IMR-90 (cell line): ENCODE data around the gene KMT2E. TPM values are rescaled to one million over a fixed set of nuclear protein-coding genes. Genes with fewer than 3 reads are reported as not detected.

Source experiments
- ATAC-seq: fragments of 200-7000 bp; cut with Tn5 transposase; 2 replicates; pipeline ENCODE4 v1.9.1; 2020; ENCODE audit warnings: low read depth, mild to moderate bottlenecking, moderate library complexity
- BruUV-seq: library from RNA; stranded (reverse); fragments of 400-500 nt; replicated peaks from 2 replicates; lab custom pipeline; 2021; lab: Mats Ljungman, UMichigan
- CTCF ChIA-PET: fragments of 300-600 bp; formaldehyde crosslinking; extraction: SDS; loops from one replicate; lab custom pipeline; 2021; ENCODE audit warnings: antibody characterized with exemption; lab: Yijun Ruan, JAX
- POLR2A ChIA-PET: fragments of 300-600 bp; sonication (Branson Sonifier 250); formaldehyde crosslinking; loops from one replicate; lab custom pipeline; 2022; ENCODE audit warnings: antibody characterized with exemption; ENCODE audit not compliant: unreplicated experiment; lab: Charles Lee
- DNase-seq: peaks from one replicate; pipeline ENCODE4 v3.0.0; 2013
- H2AFZ ChIP-seq: replicated peaks from 2 replicates; pipeline ENCODE3; 2013; ENCODE audit warnings: low read length, mild to moderate bottlenecking; ENCODE audit not compliant: poor library complexity
- H2AK5ac ChIP-seq: 2 replicates; pipeline ENCODE4 v1.6.1; 2013; ENCODE audit warnings: low read depth, low read length, inconsistent platforms
- H2AK9ac ChIP-seq: replicated peaks from 2 replicates; pipeline ENCODE3; 2013; ENCODE audit warnings: mild to moderate bottlenecking, low read depth, low read length, moderate library complexity; ENCODE audit not compliant: poor library complexity
- H2BK120ac ChIP-seq: 2 replicates; pipeline ENCODE4 v1.6.1; 2013; ENCODE audit warnings: low read depth, low read length, inconsistent platforms
- H2BK15ac ChIP-seq: 3 replicates; pipeline ENCODE4 v1.6.1; 2013; ENCODE audit warnings: low read depth, low read length, inconsistent platforms
- H2BK20ac ChIP-seq: 2 replicates; pipeline ENCODE4 v1.6.1; 2013; ENCODE audit warnings: low read depth, mild to moderate bottlenecking, inconsistent platforms, low read length, moderate library complexity
- H2BK5ac ChIP-seq: 2 replicates; pipeline ENCODE4 v1.6.1; 2013; ENCODE audit warnings: mild to moderate bottlenecking, low read depth, low read length, inconsistent platforms; ENCODE audit not compliant: poor library complexity, severe bottlenecking
- H3K14ac ChIP-seq: replicated peaks from 2 replicates; pipeline ENCODE4 v1.6.1; 2013; ENCODE audit warnings: low read depth, low read length, inconsistent platforms
- H3K18ac ChIP-seq: 2 replicates; pipeline ENCODE4 v1.6.1; 2013; ENCODE audit warnings: low read depth, low read length, control low read depth
- H3K23ac ChIP-seq: 2 replicates; pipeline ENCODE4 v1.6.1; 2013; ENCODE audit warnings: low read depth, low read length, inconsistent platforms
- H3K27ac ChIP-seq: 2 replicates; pipeline ENCODE4 v1.5.1; 2013; ENCODE audit warnings: mild to moderate bottlenecking, control low read depth, low read length; ENCODE audit not compliant: insufficient read depth
- H3K27me3 ChIP-seq: 2 replicates; pipeline ENCODE4 v1.6.1; 2013; ENCODE audit warnings: low read length; ENCODE audit not compliant: control insufficient read depth, insufficient read depth
- H3K36me3 ChIP-seq: 2 replicates; pipeline ENCODE4 v1.6.1; 2013; ENCODE audit warnings: low read length, mixed read lengths; ENCODE audit not compliant: control insufficient read depth, insufficient read depth
- H3K4ac ChIP-seq: 2 replicates; pipeline ENCODE4 v1.6.1; 2013; ENCODE audit warnings: low read depth, low read length, inconsistent platforms
- H3K4me1 ChIP-seq: 2 replicates; pipeline ENCODE4 v1.6.1; 2013; ENCODE audit warnings: low read length, mixed read lengths; ENCODE audit not compliant: control insufficient read depth, insufficient read depth
- H3K4me2 ChIP-seq: 2 replicates; pipeline ENCODE4 v1.6.1; 2013; ENCODE audit warnings: low read depth, mild to moderate bottlenecking, control low read depth, low read length, moderate library complexity
- H3K4me3 ChIP-seq: 2 replicates; pipeline ENCODE4 v1.5.1; 2013; ENCODE audit warnings: low read depth, mild to moderate bottlenecking, control low read depth, low read length, moderate library complexity; ENCODE audit not compliant: insufficient read depth
- H3K56ac ChIP-seq: 2 replicates; pipeline ENCODE4 v1.6.1; 2013; ENCODE audit warnings: low read length, inconsistent platforms; ENCODE audit not compliant: insufficient read depth; ENCODE audit errors: extremely low read depth
- H3K79me1 ChIP-seq, 2 experiments: 2 replicates each; pipeline ENCODE4 v1.6.1; 2013; ENCODE audit warnings: low read length in 2 of 2, inconsistent platforms in 1 of 2, low read depth in 1 of 2
- H3K9ac ChIP-seq: 2 replicates; pipeline ENCODE4 v1.6.1; 2013; ENCODE audit warnings: low read depth, low read length, control low read depth
- H3K9me1 ChIP-seq: 2 replicates; pipeline ENCODE4 v1.6.1; 2013; ENCODE audit warnings: low read length, inconsistent platforms; ENCODE audit not compliant: insufficient read depth
- H3K9me3 ChIP-seq: 2 replicates; pipeline ENCODE4 v1.6.1; 2013; ENCODE audit warnings: low read length; ENCODE audit not compliant: control insufficient read depth, insufficient read depth
- H4K20me1 ChIP-seq: 2 replicates; pipeline ENCODE4 v1.6.1; 2013; ENCODE audit warnings: low read length, inconsistent platforms; ENCODE audit not compliant: insufficient read depth
- H4K5ac ChIP-seq: 2 replicates; pipeline ENCODE4 v1.6.1; 2013; ENCODE audit warnings: mild to moderate bottlenecking, low read depth, low read length, control low read depth
- H4K8ac ChIP-seq, 2 experiments: 2 replicates each; pipeline ENCODE4 v1.6.1; 2013; ENCODE audit warnings: low read depth in 2 of 2, low read length in 2 of 2, control low read depth in 1 of 2, inconsistent platforms in 1 of 2
- H4K91ac ChIP-seq: 2 replicates; pipeline ENCODE4 v1.6.1; 2013; ENCODE audit warnings: low read depth, low read length, inconsistent platforms; ENCODE audit not compliant: insufficient read depth
- BHLHE40 ChIP-seq: fragments of 150-350 bp; IDR thresholded peaks from 2 replicates; pipeline ENCODE4 v1.6.1; 2016; ENCODE audit warnings: mild to moderate bottlenecking, low read depth, low read length
- CEBPB ChIP-seq: IDR thresholded peaks from 2 replicates; pipeline ENCODE4 v1.6.1; 2012; ENCODE audit warnings: low read depth, low read length, improper control_type of control experiment
- CHD1 ChIP-seq: IDR thresholded peaks from 2 replicates; pipeline ENCODE4 v1.6.1; 2012; ENCODE audit warnings: low read depth, low read length, improper control_type of control experiment
- CTCF ChIP-seq: conservative IDR thresholded peaks from 2 replicates; pipeline ENCODE4 v1.5.1; 2012; ENCODE audit warnings: mild to moderate bottlenecking, low read depth, low read length, improper control_type of control experiment
- ELK1 ChIP-seq: fragments of 150-350 bp; IDR thresholded peaks from 2 replicates; pipeline ENCODE4 v1.6.1; 2016; ENCODE audit warnings: low read depth, mild to moderate bottlenecking, low read length, moderate library complexity, borderline replicate concordance
- FOS ChIP-seq: fragments of 150-350 bp; IDR thresholded peaks from 2 replicates; pipeline ENCODE4 v1.6.1; 2016; ENCODE audit warnings: low read depth, low read length
- MAFK ChIP-seq: IDR thresholded peaks from 2 replicates; pipeline ENCODE4 v1.6.1; 2012; ENCODE audit warnings: low read depth, low read length, improper control_type of control experiment
- MAZ ChIP-seq: IDR thresholded peaks from 2 replicates; pipeline ENCODE4 v1.6.1; 2012; ENCODE audit warnings: low read depth, mild to moderate bottlenecking, low read length, improper control_type of control experiment, moderate library complexity, borderline replicate concordance
- MXI1 ChIP-seq: IDR thresholded peaks from 2 replicates; pipeline ENCODE4 v1.6.1; 2012; ENCODE audit warnings: low read depth, mild to moderate bottlenecking, low read length, moderate library complexity, borderline replicate concordance
- NFE2L2 ChIP-seq: fragments of 150-350 bp; IDR thresholded peaks from 2 replicates; pipeline ENCODE4 v1.6.1; 2016; ENCODE audit warnings: low read depth, mild to moderate bottlenecking, low read length
- POLR2A ChIP-seq: IDR thresholded peaks from 2 replicates; pipeline ENCODE4 v1.6.1; 2012; ENCODE audit warnings: mild to moderate bottlenecking, low read depth, low read length
- RAD21 ChIP-seq: IDR thresholded peaks from 2 replicates; pipeline ENCODE4 v1.6.1; 2012; ENCODE audit warnings: low read length, improper control_type of control experiment
- RCOR1 ChIP-seq: IDR thresholded peaks from 2 replicates; pipeline ENCODE4 v1.6.1; 2012; ENCODE audit warnings: mild to moderate bottlenecking, low read length, improper control_type of control experiment; ENCODE audit not compliant: insufficient replicate concordance
- RFX5 ChIP-seq: IDR thresholded peaks from 2 replicates; pipeline ENCODE4 v1.8.0; 2012; ENCODE audit warnings: low read depth, mild to moderate bottlenecking, low read length, moderate library complexity
- USF2 ChIP-seq: fragments of 150-350 bp; IDR thresholded peaks from 2 replicates; pipeline ENCODE4 v1.6.1; 2017; ENCODE audit warnings: mild to moderate bottlenecking, antibody characterized with exemption, low read length, low read depth
- WGBS, 2 experiments: methylation state at CpG; one replicate each; pipeline versions ENCODE4 v1.1.5 to v1.1.7; 2013; ENCODE audit warnings: missing lambda C conversion rate in 2 of 2; ENCODE audit not compliant: insufficient read length in 1 of 2; ENCODE audit errors: extremely low coverage in 2 of 2; 5-methylcytosine and 5-hydroxymethylcytosine counted together
- dilution Hi-C: fragments of 300-500 bp; cut with HindIII; formaldehyde crosslinking; loops from one replicate; pipeline ENCODE4 v1.14.3; 2018; ENCODE audit warnings: low sequenced_read_pairs; ENCODE audit not compliant: unreplicated experiment
- in situ Hi-C: fragments of 300-500 bp; cut with MboI; formaldehyde crosslinking; loops from 3 replicates; pipeline ENCODE4 v1.14.3; 2019; ENCODE audit warnings: low sequenced_read_pairs, inconsistent platforms, mixed read lengths
- intact Hi-C: fragments of 100-400 bp; cut with micrococcal nuclease; formaldehyde crosslinking; loops from 2 replicates; pipeline ENCODE4 v1.10.0; 2022
- polyA plus RNA-seq, 3 experiments: library from polyadenylated mRNA; depleted of rRNA; stranded (reverse); fragments of >200 nt; gene quantifications; 2 replicates each; pipeline ENCODE4 v1.2.3, GENCODE V29; 2012; ENCODE audit warnings: low replicate concordance in 1 of 3
- total RNA-seq: library from RNA; depleted of rRNA; stranded (reverse); fragments of >200 nt; gene quantifications from 2 replicates; pipeline ENCODE4 v1.2.3, GENCODE V29; 2012

Gene KMT2E
- total and polyA plus RNA-seq, 2 of the 4 experiments (the other 2 are of a cell fraction), result 16.8 to 79.2 TPM

- Histone ChIP-seq H3K9me1 (peaks cover 3% of the 10 kb centered on the region; the same call in 1 of the 2 replicates), H3K9ac (no peak overlapping the region), H3K36me3 (peaks cover 15% of the 10 kb centered on the region), H3K27me3 (no peaks in the 10 kb centered on the region), H3K23ac (no peak overlapping the region), H3K79me1 (peaks cover 11 to 15% of the 10 kb centered on the region in 2 experiments), H3K18ac (no peak overlapping the region), H2BK15ac (no peak overlapping the region), H3K27ac (no peak overlapping the region), H3K14ac (peak overlapping the region; percentile 32; the same call in 1 of the 2 replicates), H2AK9ac (no peak overlapping the region), H2BK120ac (no peak overlapping the region), H2BK5ac (no peak overlapping the region), H2AK5ac (no peak overlapping the region), H4K20me1 (peaks cover 2% of the 10 kb centered on the region; the same call in 1 of the 2 replicates), H2AFZ (no peak overlapping the region), H3K56ac (no peak overlapping the region), H3K4me3 (no peak overlapping the region), H4K8ac (no peak overlapping the region), H4K5ac (no peak overlapping the region), H2BK20ac (no peak overlapping the region), H3K4me2 (no peak overlapping the region), H3K4ac (no peak overlapping the region), H4K91ac (no peak overlapping the region), H3K9me3 (peaks cover 1% of the 10 kb centered on the region; the same call in 1 of the 2 replicates), H3K4me1 (no peaks in the 10 kb centered on the region)
- dilution Hi-C loops, result no loop called here
- DNase-seq (no peak), ATAC-seq (no peak)
- TF ChIP-seq FOS (no peak), MAZ (no peak), CHD1 (no peak), USF2 (no peak), MXI1 (no peak), NFE2L2 (no peak), RAD21 (no peak), ELK1 (no peak), BHLHE40 (no peak), CTCF (no peak), RFX5 (no peak), POLR2A (no peak), CEBPB (no peak), RCOR1 (no peak), MAFK (no peak)
- no TSS peak for BruUV-seq
- in situ Hi-C loops, result no loop called here
- ChIA-PET CTCF (interaction anchor here (0.7 kb wide), 1 partner anchor 14 kb away, joined by 3 read pairs; no protein-coding TSS in a partner anchor), POLR2A (no interaction called here)
- no CpG with 5 or more reads among the region's 1 CpG for WGBS, 2 experiments
- intact Hi-C loops, result no loop called here
Observed at GRCh38 chr7:105161366-105161765, 147.4 kb downstream of the KMT2E start.
